K562 (cell line): ENCODE data around the gene TBR1. TPM values are rescaled to one million over a fixed set of nuclear protein-coding genes. Genes with fewer than 3 reads are reported as not detected.

Source experiments
- HDAC8 ChIP-seq: fragments of 450-650 bp; IDR thresholded peaks from 2 replicates; pipeline ENCODE4 v1.6.1; 2016; ENCODE audit warnings: mild to moderate bottlenecking, missing genetic modification characterization, moderate library complexity, missing compliant biosample characterization
- HMGXB4 ChIP-seq: sonication (generic); formaldehyde crosslinking; IDR thresholded peaks from 2 replicates; pipeline ENCODE4 v1.8.1; 2023; ENCODE audit warnings: mild to moderate bottlenecking, missing genetic modification reagents
- MEF2D ChIP-seq: conservative IDR thresholded peaks from 2 replicates; pipeline ENCODE4 v1.6.1; 2016; ENCODE audit warnings: low read depth, missing genetic modification characterization, missing compliant biosample characterization
- RBM15 ChIP-seq: fragments of 200-400 bp; formaldehyde crosslinking; IDR thresholded peaks from 2 replicates; pipeline ENCODE4 v1.6.1; 2018; ENCODE audit warnings: mild to moderate bottlenecking, low read length, moderate library complexity; ENCODE audit not compliant: insufficient read depth
- SMARCB1 ChIP-seq: IDR thresholded peaks from 2 replicates; pipeline ENCODE4 v1.6.1; 2011; ENCODE audit warnings: improper control_type of control experiment, low read depth; ENCODE audit not compliant: insufficient read length
- TAF7 ChIP-seq: fragments of 450-650 bp; IDR thresholded peaks from 2 replicates; pipeline ENCODE4 v1.6.1; 2016; ENCODE audit warnings: missing genetic modification characterization, missing compliant biosample characterization
- ZNF133 ChIP-seq: fragments of 250-450 bp; sonication (Bioruptor Pico); IDR thresholded peaks from 2 replicates; pipeline ENCODE4 v1.4.0; 2020; ENCODE audit warnings: mild to moderate bottlenecking
- ZNF717 ChIP-seq: fragments of 250-450 bp; sonication (Bioruptor Pico); IDR thresholded peaks from 2 replicates; pipeline ENCODE4 v1.5.0; 2021
- ZNF780A ChIP-seq: fragments of 250-450 bp; sonication (Bioruptor Pico); IDR thresholded peaks from 2 replicates; pipeline ENCODE4 v1.5.0; 2021; ENCODE audit warnings: mild to moderate bottlenecking
- polyA plus RNA-seq, 8 experiments: library from polyadenylated mRNA; depleted of rRNA in 4 of 8; stranded (reverse) in 5 of 8; unstranded in 3 of 8; fragments of >200 nt; fragmentation: Nextera tagmentation in 2 of 8; fragmentation: Illumina TruSeq in 1 of 8; extraction: Ambion mirVana in 2 of 8; extraction: Trizol in 1 of 8; gene quantifications; 2 replicates each; pipeline versions ENCODE4 v1.2.1 to v1.2.3, GENCODE V29; 2011 to 2014; ENCODE audit warnings: inconsistent platforms in 1 of 8, missing spikeins in 1 of 8
- total RNA-seq, 7 experiments: library from RNA; depleted of rRNA in 6 of 7; stranded (reverse); fragments of >200 nt in 6 of 7; fragmentation: Illumina TruSeq in 2 of 7; extraction: Trizol in 2 of 7; gene quantifications; 2 replicates each; pipeline versions ENCODE4 v1.2.1 to v1.2.3, GENCODE V29; 2011 to 2021; ENCODE audit warnings: low replicate concordance in 1 of 7
- TF ChIP-seq, protein P1 (sequence below), 2 experiments: fragments of 450-650 bp; IDR thresholded peaks; 2 replicates each; pipeline ENCODE4 v1.6.1; 2016; ENCODE audit warnings: mild to moderate bottlenecking in 2 of 2, borderline replicate concordance in 1 of 2, low read depth in 1 of 2, moderate library complexity in 1 of 2
- TF ChIP-seq, protein P2 (sequence below): fragments of 450-650 bp; IDR thresholded peaks from 2 replicates; pipeline ENCODE4 v1.7.0; 2016; ENCODE audit warnings: borderline replicate concordance
- TF ChIP-seq, protein P3 (sequence below): fragments of 250-450 bp; sonication (Bioruptor Pico); IDR thresholded peaks from 2 replicates; pipeline ENCODE4 v1.5.0; 2022; ENCODE audit warnings: mild to moderate bottlenecking

Gene TBR1
- total and polyA plus RNA-seq, 9 of the 15 experiments (the other 6 are each of a cell fraction or from before 2014, with no cell fraction given), result 0.01 to 0.09 TPM; not detected in 7

GRCh38 chr2:161418715-161419637 lies 2.9 kb downstream of the TBR1 start (continued):
- TF ChIP-seq, protein P1, sequence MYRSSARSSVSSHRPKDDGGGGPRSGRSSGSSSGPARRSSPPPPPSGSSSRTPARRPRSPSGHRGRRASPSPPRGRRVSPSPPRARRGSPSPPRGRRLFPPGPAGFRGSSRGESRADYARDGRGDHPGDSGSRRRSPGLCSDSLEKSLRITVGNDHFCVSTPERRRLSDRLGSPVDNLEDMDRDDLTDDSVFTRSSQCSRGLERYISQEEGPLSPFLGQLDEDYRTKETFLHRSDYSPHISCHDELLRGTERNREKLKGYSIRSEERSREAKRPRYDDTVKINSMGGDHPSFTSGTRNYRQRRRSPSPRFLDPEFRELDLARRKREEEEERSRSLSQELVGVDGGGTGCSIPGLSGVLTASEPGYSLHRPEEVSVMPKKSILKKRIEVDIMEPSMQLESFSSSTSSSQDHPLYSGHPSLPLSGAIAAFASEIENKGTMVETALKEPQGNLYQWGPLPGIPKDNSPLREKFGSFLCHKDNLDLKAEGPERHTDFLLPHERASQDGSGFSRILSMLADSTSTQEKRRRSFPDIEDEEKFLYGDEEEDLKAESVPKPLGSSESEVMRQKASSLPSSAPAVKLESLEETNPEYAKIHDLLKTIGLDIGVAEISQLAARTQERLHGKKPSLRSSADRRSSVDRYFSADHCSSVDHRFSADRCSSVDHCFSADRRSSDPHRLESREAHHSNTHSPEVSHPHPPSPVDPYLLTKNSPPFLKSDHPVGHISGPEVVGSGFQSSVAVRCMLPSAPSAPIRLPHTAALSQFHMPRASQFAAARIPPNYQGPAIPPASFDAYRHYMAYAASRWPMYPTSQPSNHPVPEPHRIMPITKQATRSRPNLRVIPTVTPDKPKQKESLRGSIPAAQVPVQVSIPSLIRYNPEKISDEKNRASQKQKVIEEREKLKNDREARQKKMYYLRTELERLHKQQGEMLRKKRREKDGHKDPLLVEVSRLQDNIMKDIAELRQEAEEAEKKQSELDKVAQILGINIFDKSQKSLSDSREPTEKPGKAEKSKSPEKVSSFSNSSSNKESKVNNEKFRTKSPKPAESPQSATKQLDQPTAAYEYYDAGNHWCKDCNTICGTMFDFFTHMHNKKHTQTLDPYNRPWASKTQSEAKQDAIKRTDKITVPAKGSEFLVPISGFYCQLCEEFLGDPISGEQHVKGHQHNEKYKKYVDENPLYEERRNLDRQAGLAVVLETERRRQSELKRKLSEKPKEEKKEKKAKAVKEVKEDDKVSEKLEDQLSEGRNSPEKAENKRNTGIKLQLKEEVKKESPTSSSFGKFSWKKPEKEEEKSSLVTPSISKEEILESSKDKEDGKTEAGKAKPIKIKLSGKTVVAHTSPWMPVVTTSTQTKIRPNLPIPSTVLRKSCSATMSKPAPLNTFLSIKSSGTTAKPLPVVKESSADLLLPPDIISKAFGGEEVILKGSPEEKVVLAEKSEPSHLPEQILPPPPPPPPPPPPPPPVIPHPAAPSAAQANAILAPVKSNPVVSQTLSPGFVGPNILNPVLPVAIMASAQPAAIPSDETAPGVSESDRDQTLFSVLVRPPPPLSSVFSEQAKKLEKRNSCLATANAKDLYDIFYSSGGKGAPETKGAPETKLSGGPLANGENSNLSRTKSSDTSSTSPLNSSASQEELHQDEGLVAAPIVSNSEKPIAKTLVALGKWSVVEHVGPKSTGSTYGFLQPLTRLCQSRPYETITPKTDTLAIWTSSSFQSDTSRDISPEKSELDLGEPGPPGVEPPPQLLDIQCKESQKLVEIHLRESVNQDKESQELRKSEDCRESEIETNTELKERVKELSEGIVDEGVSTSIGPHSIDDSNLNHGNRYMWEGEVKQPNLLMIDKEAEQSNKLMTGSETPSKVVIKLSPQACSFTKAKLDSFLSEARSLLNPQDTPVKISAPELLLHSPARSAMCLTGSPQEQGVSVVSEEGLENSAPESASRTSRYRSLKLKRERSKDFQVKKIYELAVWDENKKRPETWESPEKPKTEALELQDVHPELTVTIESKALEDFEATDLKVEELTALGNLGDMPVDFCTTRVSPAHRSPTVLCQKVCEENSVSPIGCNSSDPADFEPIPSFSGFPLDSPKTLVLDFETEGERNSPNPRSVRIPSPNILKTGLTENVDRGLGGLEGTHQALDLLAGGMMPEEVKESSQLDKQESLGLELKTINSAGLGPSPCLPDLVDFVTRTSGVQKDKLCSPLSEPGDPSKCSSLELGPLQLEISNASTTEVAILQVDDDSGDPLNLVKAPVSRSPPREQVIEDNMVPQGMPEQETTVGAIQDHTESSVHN (IDR thresholded peaks at IDR 0.05; ENCODE audit: borderline replicate concordance in 1 of 2, low read depth in 1 of 2), result no peak
- TF ChIP-seq HDAC8 (no peak), SMARCB1 (no peak), TAF7 (no peak), RBM15 (no peak), MEF2D (tag) (no peak), ZNF780A (CRISPR knock-in tag) (no peak), ZNF717 (CRISPR knock-in tag) (no peak), HMGXB4 (CRISPR knock-in tag) (no peak), ZNF133 (CRISPR knock-in tag) (no peak)
- TF ChIP-seq, protein P2, sequence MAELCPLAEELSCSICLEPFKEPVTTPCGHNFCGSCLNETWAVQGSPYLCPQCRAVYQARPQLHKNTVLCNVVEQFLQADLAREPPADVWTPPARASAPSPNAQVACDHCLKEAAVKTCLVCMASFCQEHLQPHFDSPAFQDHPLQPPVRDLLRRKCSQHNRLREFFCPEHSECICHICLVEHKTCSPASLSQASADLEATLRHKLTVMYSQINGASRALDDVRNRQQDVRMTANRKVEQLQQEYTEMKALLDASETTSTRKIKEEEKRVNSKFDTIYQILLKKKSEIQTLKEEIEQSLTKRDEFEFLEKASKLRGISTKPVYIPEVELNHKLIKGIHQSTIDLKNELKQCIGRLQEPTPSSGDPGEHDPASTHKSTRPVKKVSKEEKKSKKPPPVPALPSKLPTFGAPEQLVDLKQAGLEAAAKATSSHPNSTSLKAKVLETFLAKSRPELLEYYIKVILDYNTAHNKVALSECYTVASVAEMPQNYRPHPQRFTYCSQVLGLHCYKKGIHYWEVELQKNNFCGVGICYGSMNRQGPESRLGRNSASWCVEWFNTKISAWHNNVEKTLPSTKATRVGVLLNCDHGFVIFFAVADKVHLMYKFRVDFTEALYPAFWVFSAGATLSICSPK, result no peak
- TF ChIP-seq, protein P3, sequence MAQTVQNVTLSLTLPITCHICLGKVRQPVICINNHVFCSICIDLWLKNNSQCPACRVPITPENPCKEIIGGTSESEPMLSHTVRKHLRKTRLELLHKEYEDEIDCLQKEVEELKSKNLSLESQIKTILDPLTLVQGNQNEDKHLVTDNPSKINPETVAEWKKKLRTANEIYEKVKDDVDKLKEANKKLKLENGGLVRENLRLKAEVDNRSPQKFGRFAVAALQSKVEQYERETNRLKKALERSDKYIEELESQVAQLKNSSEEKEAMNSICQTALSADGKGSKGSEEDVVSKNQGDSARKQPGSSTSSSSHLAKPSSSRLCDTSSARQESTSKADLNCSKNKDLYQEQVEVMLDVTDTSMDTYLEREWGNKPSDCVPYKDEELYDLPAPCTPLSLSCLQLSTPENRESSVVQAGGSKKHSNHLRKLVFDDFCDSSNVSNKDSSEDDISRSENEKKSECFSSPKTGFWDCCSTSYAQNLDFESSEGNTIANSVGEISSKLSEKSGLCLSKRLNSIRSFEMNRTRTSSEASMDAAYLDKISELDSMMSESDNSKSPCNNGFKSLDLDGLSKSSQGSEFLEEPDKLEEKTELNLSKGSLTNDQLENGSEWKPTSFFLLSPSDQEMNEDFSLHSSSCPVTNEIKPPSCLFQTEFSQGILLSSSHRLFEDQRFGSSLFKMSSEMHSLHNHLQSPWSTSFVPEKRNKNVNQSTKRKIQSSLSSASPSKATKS (CRISPR knock-in tag), result no peak
